GM19467 (cell line): ENCODE results near the gene NR2F1-AS1.
"Not testable (repeated sequence)": the region's sequence is repeated elsewhere in the genome, so short reads cannot be mapped to it uniquely, and the experiment has no call there.

ENCODE experiments used
- ATAC-seq: cut with Tn5 transposase; IDR thresholded peaks from one replicate; pipeline ENCODE4 v1.9.1; 2021; ENCODE audit warnings: mild to moderate bottlenecking, moderate library complexity; ENCODE audit not compliant: unreplicated experiment

NR2F1-AS1 gene

GRCh38 chr5:93545872-93546271 lies 35.1 kb downstream of the NR2F1-AS1 start:
- no peak for ATAC-seq

DNA sequence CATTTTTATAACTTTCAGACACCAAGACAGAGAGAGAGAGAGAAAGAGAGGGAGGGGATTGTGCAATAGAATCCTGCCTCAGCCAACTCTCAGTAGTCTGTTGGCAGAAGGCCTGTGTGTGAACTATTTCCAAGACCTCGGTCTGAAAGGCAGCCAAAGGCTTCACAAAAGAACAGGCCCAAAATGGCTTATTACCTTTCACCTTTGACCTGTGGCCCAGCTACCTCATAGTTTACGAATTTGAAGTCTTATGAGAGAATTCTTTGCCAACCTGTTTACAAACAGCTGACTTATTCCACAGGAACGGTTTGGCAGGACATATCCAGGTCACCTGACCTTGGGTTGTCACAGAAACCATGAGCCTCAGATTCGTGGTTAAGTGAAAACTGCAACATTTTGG lies 48.6 kb downstream of the NR2F1-AS1 start:
- ATAC-seq, result no peak

- not testable (repeated sequence) for ATAC-seq
Measured at GRCh38 chr5:93521815-93522214, 59.2 kb downstream of the NR2F1-AS1 start.

DNA sequence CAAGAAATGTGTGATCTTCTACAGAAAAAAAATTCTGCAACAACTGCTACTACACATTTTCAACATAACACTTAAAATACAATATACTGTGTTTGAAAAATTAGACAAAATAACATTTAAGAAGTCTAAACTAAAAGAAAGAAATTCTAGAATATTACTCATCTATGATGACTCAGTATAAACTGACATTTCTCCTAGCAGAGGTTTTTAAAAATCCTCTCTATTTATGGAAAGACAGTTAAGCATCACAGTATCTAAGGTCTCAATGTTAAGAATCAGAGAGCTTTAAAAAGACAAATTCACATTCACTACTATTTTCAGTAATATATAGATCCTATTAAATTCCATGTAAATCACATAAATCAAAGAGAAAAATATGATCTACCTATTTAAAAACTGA lies 61.3 kb downstream of the NR2F1-AS1 start:
- no peak for ATAC-seq

DNA sequence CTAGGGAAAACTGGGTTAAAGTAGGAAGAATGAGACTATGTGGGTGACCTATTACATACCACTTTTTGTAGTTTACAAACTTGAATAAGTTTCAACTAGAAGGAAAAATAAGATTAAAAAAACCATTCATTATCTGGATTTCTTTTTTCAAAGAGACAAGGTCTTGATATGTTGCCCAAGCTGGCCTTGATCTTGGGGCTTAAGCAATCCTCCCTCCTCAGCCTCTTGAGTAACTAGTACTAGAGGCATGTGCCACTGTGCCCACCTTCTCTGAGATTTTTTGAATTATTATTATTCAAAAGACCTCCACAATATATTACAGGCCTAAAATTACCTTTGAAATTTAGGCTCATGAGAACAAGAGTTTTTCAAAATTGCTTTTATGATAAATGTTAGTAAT lies 63.2 kb downstream of the NR2F1-AS1 start:
- no peak for ATAC-seq

DNA sequence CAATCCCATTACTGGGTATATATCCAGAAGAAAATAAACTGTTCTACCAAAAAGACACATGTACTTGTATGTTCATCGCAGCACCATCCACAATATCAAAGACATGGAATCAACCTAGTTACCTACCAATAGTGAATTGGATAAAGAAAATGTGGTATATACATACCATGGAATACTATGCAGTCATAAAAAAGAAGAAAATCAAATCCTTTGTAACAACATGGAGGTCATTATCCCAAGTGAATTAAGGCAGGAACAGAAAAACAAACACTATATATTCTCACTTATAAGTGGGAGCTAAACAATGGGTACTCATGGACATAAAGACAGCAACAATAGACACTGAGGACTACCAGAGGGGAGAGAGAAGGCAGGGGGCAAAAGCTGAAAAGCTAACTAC lies 67.7 kb downstream of the NR2F1-AS1 start:
- ATAC-seq, result no peak

- ATAC-seq, result no peak
Measured at GRCh38 chr5:93512799-93513198, 68.2 kb downstream of the NR2F1-AS1 start.

- ATAC-seq, result no peak
Measured at GRCh38 chr5:93511445-93511844, 69.6 kb downstream of the NR2F1-AS1 start.

GRCh38 chr5:93510626-93511380 lies 70.2 kb downstream of the NR2F1-AS1 start:
- no peak for ATAC-seq

DNA sequence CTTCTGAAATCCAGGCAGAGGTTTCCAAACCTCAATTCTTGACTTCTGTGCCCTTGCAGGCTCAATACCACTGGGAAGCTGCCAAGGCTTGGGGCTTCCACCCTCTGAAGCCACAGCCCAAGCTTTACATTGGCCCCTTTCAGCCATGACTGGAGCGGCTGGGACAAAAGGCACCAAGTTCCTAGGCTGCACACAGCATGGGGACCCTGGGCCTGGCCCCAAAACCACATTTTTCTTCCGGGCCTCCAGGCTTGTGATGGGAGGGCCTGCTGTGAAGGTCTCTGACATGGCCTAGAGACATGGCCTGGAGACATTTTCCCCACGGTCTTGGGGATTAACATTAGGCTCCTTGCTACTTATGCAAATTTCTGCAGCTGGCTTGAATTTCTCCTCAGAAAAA lies 75.5 kb downstream of the NR2F1-AS1 start:
- ATAC-seq, result not testable (repeated sequence)

DNA sequence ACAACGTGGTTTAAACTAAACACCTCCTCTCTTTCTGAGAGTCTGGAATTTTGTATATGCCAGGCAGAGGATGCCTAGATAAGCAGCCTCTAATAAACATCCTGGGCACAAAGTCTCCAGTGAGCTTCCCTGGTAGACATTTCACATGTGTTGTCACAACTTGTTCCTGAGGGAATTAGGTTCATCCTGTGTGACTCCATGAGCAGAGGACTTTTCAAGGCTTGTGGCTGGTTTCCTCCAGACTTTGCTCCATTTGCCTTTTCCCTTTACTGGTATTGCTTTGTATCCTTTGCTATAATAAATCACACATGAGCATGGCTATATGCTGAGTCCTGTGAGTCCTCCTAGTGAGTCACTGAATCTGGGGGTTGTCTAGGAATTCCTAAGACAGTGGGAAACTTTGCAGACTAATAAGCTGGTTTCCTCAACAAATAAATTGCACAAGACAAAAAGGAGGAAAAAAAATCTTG lies 77.4 kb downstream of the NR2F1-AS1 start:
- no peak for ATAC-seq

DNA sequence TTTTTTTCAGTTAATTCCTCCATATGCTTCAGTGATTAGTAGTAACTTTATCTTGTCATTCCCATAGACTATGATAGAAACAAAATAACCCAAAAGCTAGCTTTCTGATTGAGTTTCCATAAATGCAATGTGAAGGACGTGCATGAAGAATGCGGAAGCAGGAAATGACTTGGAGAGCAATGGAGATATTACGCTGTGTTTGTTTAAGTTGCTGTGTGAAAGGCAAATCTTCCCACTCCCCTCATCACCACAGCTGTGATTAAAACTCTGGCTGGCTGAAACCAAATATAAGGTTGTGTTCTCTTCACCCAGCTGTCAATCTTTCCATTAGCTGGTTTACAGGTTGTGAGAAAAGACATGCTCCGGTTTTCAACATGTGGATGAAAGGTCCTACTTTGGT lies 83.9 kb downstream of the NR2F1-AS1 start:
- ATAC-seq, result no peak

GRCh38 chr5:93479982-93480509 lies 101.0 kb downstream of the NR2F1-AS1 start:
- no peak for ATAC-seq

GRCh38 chr5:93477816-93478215 lies 103.2 kb downstream of the NR2F1-AS1 start:
- ATAC-seq, result no peak

- no peak for ATAC-seq
Measured at GRCh38 chr5:93476251-93476742, 104.7 kb downstream of the NR2F1-AS1 start.

- ATAC-seq, result no peak
Measured at GRCh38 chr5:93462916-93463315, 118.1 kb downstream of the NR2F1-AS1 start.

- ATAC-seq, result no peak
Measured at GRCh38 chr5:93461756-93462155, 119.3 kb downstream of the NR2F1-AS1 start.

DNA sequence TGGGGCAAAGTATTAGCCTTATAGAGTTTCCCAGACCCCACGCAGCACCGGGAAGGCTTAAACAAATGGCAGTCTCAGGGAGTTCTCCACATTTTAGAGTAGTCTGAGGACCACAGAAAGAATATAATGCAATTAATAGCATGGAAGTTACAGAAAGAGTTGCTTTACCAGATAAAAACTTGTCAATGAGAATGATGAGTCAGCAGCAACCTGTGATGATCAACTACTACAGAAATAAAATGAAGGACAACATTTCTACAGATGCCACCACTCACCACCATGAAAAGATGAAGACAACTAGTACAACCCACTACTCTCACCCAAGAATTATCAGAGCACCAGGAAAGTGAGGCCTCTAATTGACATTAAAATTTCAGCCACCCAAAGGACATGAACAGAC lies 120.7 kb downstream of the NR2F1-AS1 start:
- no peak for ATAC-seq

GRCh38 chr5:93456796-93457195 lies 124.2 kb downstream of the NR2F1-AS1 start:
- ATAC-seq, result not testable (repeated sequence)

DNA sequence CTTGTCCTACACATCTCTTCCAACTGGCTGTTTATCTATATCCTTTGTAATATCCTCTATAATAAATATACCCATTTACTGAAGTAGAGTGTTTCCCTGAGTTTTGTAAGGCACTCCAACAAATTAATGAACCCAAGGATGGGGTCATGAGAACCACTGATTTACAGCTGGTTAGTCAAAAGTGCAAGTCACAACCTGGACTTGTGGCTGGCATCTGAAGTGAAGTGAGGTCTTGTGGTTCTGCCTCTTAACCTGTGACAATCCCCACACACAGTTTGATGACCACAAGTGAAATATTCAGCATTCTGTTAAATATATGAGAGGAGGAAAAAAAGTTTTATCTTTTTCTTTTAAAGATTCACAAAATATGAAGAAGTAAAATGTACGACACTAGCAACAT lies 126.1 kb downstream of the NR2F1-AS1 start:
- ATAC-seq, result no peak

GRCh38 chr5:93452255-93452654 lies 128.8 kb downstream of the NR2F1-AS1 start:
- no peak for ATAC-seq

GRCh38 chr5:93438124-93438523 lies 142.9 kb downstream of the NR2F1-AS1 start:
- ATAC-seq, result no peak
